ENCODE measurements around the gene USP48.
"Not testable (repeated sequence)": the region's sequence is repeated elsewhere in the genome, so short reads cannot be mapped to it uniquely, and the experiment has no call there.

The USP48 gene

DNA sequence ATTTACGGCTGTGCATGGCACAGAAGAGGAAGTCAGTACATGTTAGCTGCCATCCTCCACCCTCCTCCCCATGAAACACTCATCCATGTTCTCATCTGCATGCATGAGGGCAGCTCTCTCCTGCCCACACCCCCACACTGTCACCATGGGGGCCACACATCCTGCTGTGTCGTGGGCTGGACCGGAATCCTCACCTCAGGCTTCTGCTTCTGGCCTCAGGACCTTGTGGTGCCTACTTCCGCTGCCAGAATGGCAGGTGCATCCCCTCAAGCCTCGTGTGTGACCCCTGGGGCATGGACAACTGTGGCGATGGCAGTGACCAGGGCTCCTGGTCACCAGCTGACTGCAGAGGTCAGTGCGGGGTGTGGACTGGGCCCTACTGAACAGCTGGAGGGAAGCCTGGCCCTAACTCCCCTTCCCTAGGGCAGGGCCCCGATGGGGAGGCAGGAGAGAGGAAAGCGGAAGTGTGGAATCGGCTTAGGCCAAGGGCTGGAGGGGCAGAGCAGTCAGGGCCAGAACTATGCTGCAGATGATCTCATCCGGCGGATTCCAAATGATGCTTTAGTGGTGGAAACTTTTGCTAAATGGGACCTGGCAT is 32.9 kb upstream of the USP48 start:
- DNase-seq: peak; percentile 2

DNA sequence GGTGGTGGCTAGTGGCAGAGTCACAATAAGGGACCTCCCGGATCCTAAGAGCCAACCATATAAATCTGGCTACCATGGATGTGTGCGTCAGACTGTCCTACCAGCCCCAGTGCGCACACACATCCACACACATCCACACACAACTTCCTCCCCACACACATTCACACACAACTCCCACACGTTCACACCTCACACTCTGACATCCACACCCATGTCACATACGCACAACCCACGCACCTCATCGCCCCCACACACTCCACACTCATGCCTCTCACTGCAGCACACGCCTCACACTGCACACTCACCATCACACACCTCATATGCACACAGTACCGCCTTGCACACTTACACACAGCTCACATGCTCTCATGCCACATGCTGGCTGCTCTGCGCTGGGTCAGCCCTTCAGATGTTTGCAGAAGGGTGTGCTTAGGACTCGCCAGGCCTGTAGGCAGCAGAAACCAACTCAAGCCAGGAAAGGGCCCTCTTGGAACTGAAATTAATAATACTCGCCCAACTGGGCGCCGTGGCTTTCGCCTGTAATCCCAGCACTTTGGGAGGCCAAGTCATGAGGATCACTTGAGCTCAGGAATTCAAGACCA is 32.1 kb upstream of the USP48 start:
- no peak for DNase-seq

DNA sequence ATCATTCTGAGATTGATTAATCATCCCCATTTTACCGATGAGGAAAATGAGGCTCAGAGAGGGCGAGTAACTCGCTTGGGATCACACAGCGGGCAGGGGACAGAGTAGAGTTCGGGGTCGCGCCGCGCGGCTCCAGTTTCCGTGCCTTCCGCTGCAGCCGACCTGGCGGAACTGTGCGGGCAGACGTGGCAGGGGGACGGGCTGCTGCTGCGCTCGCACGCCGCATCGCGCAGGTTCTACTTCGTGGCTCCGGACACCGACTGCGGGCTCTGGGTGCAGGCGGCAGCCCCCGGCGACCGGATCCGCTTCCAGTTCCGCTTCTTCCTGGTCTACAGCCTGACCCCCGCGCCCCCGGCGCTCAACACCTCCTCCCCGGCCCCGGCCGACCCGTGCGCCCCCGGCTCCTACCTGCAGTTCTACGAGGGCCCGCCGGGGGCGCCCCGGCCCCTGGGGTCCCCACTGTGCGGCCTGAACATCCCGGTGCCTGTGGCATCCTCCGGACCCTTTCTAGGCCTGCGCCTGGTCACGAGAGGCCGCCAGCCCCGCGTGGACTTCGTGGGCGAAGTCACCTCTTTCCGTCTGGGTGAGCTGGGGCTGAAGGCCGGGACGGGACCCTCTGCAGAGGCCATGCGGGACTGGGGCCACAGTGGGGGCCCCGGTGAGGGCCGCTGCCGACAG is 31.4 kb upstream of the USP48 start:
- peak; percentile 18 for DNase-seq

DNA sequence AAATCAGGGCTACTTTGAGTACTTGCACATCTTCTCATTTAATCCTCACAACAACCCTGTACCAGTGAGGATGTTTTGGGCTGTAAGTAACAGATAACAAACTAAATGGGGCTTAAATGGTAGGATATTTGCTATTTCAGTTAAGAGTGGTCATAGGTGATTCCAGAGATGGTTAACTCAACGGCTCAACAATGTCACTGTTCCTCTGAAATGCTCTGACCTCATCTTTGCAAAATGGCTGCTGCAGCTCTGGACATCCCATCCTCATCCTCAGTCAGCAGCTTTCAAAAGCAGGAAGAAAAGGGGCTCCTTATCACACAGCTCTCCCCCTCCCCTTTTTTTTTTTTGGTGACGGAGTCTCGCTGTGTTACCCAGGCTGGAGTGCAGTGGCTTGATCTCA is 30.6 kb upstream of the USP48 start:
- DNase-seq: no peak

DNA sequence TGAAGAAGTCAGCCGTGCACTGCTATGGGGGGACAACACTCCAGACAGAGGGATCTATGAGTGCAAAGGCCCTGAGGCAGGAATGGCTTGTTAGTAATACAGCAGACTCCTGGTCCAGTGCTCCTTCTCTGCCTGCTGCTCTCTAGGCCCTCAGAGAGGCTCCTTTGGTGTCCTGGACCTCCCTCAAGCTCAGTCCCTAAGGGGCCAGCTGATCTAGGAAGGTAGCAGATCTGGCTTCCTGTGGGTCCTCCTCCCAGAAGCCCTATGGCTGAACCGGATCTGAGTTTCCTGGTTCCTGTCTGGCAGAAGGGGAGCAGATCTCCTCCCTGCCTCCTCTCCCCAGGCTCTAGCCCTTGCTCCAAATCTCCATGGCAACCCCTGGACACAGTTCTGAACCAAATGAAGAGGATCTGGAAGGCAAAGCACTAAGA is 28.9 kb upstream of the USP48 start, which contains the start of gene LDLRAD2:
LDLRAD2 (plus strand) TSS at position 391 of the 431 bp plus-strand sequence. CDS start 187 bp downstream, outside the sequence.
- no peak for DNase-seq

DNA sequence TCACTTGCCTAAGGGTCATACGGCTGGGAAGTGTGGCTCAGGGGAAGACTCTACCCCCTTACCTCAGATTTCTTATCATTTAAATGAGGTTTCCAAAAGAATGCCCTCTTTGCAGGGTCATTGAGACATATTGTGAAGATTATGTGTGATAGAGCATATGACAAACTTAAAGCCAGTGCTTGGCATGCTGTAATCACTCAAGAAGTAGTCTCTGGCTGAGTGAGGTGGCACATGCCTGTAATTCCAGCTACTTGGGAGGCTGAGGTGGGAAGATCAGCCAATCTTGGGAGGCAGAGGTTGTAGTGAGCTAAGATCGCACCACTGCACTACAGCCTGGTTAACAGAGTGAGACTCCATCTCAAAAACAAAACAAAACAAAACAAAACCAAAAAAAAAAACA is 21.6 kb upstream of the USP48 start:
- no peak for DNase-seq

DNA sequence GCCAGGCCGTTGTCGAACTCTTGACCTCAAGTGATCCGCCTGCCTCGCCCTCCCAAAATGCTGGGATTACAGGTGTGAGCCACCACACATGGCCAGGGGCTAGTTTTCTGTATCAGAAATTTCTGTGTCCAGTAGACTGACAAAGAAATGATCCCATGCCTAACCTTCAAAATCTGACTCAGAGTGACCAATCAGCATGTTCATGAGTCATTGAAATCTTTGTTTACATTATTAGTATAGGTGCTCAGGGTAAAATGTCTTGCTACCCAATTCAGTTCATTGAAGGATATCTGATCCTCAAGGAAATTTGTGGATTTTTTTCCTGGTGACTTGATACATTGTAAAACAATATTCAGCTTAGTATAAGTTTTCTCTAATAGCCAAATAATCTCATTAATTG is 18.2 kb upstream of the USP48 start:
- no peak for DNase-seq

DNA sequence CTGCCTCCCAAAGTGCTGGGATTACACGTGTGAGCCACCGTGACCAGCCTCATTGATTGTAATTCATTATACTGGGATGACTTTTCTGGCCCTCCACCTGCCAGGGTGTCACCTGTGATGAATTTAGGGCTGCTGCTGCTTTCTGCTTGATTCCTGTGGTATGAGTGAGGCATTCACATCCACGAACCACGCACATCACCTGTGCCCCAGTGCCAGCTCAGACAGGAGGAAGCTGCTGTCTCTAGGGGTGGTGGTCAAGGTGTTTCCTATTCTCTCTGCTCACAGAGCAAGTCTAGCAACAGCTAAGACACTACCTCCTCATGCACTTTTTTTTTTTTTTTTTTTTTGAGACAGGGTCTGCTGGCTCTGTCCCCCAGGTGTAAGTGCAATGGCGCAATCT is 16.8 kb upstream of the USP48 start:
- DNase-seq: no peak

DNA sequence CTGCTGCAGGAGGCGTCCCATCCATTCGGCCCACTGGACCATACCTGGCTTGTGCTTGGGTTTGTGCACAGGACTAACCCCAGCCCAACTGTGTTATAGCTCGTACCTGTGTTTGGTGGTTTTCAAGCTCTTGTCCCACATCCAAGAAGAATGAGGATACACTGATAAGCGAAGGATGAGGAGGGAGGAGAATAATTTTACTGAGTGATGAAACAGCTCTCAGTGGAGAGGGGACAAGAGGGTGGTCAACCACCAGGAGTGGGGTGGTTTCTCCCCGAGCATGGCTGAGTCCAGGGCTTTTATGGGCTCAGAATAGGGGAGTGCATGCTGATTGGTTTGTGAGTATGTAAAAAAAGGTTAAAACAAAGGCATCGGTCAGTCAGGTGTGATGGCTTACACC is 12.1 kb upstream of the USP48 start:
- no peak for DNase-seq

DNA sequence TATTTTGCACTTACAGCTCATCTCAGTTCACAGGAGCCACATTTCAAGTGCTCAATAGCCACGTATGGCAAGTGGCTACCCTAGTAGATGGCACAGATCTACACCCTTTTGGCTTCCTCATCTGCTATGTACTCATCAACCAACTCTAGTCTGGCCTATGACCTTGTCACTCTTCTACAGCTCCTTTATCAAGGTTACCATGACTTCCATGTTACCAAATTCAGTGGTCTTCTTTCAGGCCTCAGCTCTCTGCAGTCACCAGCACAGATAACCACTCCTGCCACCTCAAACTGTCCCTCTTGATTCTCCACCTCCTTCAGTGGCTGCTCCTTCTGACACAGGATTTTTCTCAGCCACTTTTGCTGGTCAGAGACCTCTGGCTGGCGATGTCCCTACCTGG is 11.7 kb upstream of the USP48 start:
- DNase-seq: no peak

DNA sequence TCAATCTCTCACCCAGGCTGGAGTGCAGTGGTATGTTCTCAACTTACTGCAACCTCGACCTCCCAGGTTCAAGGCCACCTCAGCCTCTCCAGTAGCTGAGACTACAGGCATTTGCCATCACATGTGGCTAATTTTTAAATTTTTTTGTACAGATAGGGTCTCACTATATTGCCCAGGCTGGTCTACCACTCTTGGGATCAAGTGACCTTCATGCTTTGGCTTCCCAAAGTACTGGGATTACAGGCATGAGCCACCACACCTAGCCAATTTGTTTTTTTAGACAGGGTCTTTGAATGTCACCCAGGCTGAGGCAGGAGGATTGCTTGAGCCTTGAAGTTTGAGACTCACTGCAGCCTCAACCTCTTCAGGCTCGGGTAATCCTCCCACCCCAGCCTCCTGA is 10.2 kb upstream of the USP48 start:
- DNase-seq: no peak

DNA sequence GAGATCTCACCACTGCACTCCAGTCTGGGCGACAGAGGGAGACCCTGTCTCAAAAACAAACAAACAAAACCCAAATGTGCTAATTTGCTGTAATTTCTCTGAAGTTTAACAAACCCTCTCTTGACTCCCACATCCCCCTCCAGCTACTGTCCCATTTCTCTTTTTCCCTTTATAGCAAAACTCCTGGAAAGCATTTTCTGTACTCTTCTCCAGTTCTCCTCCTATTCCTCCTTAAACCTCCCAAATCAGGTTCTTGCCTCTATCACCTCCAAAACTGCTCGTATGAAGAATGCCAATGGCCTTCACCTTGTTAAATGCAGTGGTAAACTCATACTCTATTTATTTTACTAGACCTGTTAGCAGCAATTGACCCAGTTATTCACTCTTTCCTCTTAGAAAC is 3.7 kb upstream of the USP48 start:
- DNase-seq: no peak

DNA sequence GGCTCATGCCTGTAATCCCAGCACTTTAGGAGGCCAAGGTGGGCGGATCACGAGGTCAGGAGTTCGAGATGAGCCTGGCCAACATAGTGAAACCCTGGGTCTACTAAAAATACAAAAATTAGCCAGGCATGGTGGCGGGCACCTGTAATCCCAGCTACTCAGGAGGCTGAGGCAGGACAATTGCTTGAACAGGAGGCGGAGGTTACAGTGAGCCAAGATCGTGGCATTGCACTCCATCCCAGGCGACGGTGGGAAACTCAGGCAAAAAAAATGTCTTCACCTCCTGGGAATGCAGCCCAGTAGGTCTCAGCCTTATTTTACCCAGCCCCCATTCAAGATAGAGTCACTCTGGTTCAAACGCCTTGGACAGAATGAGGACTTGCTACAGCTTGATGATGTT is 2.8 kb upstream of the USP48 start:
- not testable (repeated sequence) for DNase-seq

DNA sequence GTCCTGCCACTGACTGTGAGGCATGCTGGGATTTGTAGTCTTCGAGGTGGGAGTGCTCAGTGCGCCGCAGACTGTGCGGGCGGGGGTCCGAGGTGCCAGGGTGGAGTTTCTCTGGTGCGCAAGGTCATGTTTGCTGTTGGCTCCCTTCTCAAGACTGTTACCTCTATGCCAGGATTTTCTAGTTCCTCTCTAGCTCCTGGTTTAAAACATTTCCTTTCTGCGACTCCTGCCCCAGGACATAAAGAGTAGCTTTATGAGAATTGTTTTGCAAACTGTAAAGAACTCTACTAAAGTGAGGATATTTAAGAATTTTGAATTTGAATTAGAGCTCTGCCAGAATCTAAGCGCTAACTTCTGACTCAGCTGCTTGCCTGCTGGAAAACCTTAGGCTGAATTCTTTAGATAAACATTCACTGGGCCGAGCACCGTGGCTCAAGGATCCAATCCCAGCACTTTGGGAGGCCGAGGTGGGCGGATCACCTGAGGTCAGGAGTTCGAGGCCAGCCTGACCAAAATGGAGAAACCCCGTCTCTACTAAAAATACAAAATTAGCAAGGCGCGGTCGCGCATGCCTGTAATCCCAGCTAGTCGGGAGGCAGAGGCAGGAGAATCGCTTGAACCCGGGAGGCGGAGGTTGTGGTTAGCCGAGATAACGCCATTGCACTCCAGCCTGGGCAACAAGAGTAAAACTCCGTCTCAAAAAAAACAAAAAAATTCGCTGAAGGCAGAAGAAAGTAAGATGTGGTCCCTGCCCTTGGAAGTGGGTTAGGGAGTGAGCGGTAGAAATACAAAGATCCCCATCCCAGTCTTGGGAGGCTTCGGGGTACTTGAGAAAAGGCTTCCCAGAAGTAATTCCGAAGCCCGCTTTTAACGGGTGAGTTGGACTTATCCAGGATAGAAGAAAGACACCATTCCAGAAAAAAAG is 992 bp upstream of the USP48 start:
- no peak for DNase-seq

DNA sequence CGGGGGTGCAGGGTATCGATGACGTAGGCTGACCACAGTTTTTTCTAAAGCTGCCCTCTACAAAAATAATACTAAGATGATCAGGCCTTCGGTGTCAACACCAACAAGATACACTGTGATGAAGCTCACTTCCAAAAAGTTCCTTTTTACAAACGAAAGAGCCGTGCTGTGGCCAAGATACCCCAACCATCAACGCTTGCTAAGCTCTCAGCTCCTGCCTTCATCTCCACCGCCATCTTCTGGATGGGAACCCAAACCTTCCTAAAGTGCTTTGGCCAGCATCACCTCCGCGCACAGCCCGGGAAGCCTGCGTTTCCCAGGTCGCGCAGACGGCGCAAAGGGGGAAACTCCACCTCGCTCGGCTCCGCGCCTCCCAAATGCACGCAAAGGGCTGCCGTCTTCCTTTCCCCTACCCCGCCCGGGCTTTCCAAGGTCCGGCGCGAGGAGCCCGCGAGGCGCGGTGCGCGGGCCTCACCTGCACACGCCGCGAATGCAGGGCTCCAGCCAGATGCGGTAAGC is 541 bp downstream of the USP48 start:
- peak; percentile 67 for DNase-seq

DNA sequence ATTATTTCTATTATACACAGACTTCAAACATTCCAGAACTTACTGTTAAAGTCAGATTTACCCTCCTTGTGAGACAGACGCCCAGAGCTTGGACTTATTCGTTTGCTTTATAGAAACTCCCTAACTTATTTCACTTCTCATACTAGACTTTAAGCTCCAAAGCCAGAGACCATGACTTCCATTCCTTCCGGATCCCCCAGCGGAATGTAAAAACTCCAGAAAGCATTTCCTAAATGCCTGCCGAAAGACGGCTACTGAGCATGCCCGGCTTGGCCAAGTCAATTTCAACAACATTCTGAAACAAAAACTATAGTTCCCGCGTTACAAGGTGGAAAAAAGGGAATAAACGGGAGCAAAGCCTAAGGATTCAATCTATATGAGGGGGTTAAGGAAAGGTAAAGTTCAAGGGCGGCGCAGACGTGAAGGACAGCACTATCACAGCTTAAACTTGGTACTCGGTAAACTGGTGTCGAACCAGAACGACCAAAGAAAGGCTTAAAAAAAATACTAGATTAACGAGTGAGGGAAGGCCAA is 1.1 kb downstream of the USP48 start:
- no peak for DNase-seq

DNA sequence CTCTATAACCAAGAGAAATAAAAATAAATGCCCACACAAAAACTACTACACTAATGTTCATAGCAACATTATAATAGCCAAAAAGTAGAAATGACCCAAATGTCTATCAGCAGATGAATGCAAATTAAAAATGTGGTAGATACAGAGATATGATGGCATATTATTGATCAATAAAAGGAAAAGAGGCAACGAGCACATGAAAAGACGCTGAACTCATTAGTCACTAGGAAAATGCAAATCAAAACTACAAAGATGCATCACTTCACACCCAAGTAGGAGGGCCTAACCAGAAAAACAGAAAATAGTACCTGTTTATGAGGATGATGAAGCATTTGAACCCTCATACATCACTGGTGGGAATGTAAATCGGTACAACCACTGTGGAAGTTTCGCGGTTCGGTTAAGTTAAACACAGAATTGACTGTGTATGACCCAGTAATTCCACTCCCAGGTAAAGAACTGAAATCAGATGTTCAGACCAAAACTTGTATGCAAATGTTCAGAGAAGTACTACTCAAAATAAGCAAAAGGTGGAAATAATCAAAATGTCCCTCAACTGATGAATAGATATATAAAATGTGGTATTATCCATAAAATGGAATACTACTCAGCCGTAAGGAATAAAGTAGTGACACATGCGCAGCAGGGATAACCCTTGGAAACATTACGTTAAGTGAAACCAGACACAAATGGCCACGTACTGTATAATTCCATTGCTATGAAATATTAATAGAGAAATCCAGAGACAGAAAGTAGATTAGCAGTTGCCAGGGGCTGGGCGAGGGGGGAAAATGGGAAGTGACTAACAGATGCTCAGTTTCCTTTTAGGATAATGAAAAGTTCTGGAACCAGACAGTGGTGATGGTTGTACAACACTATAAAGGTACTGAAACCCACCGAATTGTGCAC is 3.1 kb downstream of the USP48 start:
- DNase-seq: peak; percentile 36

DNA sequence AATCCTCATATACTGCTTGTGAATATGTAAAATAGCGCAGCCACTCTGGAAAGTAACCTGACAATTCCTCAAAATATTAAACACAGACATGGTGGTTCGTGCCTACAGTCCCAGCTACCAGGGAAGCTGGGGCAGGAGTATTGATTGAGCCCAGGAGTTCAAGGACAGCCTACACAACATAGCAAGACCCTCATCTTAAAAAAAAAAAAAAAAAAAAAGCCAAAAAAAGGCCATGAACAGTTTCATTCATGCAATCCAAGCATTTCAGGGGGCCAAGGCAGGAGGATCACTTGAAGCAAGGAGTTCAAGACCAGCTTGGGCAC is 4.6 kb downstream of the USP48 start:
- DNase-seq: no peak

DNA sequence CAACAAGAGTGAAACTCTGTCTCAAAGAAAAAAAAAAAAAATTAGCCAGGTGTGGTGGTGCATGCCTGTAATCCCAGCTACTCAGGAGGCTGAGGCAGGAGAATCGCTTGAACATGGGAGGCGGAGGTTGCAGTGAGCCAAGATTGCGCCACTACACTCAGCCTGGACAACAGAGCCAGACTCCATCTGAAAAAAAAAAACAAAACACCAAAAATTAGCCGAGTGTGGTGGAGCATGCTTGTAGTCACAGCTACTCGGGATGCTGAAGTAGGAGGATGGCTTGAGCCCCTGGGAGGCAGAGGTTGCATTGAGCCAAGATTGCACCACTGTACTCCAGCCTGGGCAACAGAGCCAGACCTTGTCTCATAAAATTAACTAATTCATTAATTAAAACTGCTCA is 6.0 kb downstream of the USP48 start:
- not testable (repeated sequence) for DNase-seq

DNA sequence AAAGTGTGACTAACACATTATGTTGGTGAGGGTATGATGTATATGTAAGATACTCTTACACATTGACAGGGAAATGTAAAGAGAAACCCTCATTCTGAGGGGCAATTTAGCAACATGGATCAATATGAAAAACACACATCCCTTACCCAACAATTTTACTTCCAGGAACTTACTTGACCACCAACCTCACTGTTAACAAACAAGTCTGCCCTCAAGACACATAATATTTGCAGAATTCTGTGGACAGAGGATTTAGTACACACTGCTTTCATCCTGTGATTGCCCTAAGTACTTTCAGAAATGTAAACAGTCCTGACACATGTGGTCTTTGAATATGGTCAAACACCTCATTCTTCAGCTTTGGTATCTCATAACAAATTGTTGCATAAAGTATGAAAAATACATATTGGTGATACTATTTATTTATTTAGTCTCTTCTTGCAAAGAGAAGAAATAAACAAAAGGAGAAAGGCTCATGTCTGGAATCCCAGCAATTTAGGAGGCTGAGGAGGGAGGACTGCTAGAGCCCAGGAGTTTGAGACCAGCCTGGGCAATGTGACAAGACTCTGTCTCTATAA is 6.9 kb downstream of the USP48 start:
- no peak for DNase-seq

DNA sequence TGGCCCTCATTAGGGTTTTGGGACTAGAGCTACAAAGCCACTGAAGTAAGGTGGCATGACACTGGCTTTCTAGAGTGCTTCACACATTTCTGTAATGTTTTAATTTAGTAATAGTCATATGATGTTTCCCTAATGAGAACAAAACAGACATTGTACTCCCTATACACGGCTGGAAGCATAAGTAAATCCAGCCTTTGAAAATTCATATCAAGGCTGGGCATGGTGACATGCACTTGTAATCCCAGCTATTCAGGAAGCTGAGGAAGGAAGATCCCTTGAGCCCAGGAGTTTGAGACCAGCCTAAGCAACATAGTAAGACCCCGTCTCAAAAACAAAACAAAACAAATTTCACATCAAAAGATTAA is 7.4 kb downstream of the USP48 start:
- no peak for DNase-seq
